ENCODE data around the gene KLHL29. TPM values are rescaled to one million over a fixed set of nuclear protein-coding genes. Genes with fewer than 3 reads are reported as not detected.

KLHL29 gene
- total RNA-seq, 1 experiment from 2014 or later, result 12.2 TPM

DNA sequence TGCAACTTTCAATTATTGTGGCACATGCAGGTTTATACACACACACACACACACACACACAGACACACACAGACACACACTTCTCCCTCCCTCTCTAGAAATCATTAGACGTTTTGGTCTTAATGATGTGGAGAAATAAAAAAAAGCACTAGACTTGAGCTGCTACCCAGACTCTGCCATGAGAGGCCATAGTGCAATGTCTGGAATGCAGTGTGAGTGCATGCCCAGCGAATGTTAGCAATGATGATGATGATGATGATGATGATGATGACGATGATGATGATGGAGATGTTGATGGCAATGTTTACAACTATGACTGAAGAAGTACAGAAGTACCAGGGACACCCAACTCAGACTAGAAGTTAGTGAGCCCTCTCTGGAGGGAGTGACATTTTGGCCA lies 23.8 kb upstream of the KLHL29 start:
- intact Hi-C loops (cut with micrococcal nuclease; ENCODE audit: unreplicated experiment), result no loop called here
- no peaks in the 10 kb centered on the region for H3K27me3 ChIP-seq (replicated peaks; ENCODE audit: insufficient read depth, low read depth, low read length, poor library complexity)
- no peaks in the 10 kb centered on the region for H3K36me3 ChIP-seq (ENCODE audit: insufficient read depth, low read length, poor library complexity, severe bottlenecking)
- no peaks in the 10 kb centered on the region for H3K9me3 ChIP-seq (ENCODE audit: low read depth, low read length, poor library complexity, severe bottlenecking)
- no peak overlapping the region for H3K4me3 ChIP-seq (ENCODE audit: low read depth, low read length, poor library complexity, severe bottlenecking)
- no peaks in the 10 kb centered on the region for H3K4me1 ChIP-seq (ENCODE audit: insufficient read depth, low read length, poor library complexity, severe bottlenecking)
- BruUV-seq (replicated peaks), result no TSS peak
- ChIA-PET POLR2A (ENCODE audit: low non-redundant PET) (no interaction called here), CTCF (no interaction called here)
- DNase-seq (ENCODE audit: low spot score), result no peak
- no peak overlapping the region for H3K27ac ChIP-seq (ENCODE audit: low read depth, low read length, poor library complexity, severe bottlenecking)
- TF ChIP-seq EZH2 (IDR thresholded peaks at IDR 0.05; ENCODE audit: borderline replicate concordance, low read depth, low read length, poor library complexity, severe bottlenecking), result no peak
- TF ChIP-seq, protein P1, sequence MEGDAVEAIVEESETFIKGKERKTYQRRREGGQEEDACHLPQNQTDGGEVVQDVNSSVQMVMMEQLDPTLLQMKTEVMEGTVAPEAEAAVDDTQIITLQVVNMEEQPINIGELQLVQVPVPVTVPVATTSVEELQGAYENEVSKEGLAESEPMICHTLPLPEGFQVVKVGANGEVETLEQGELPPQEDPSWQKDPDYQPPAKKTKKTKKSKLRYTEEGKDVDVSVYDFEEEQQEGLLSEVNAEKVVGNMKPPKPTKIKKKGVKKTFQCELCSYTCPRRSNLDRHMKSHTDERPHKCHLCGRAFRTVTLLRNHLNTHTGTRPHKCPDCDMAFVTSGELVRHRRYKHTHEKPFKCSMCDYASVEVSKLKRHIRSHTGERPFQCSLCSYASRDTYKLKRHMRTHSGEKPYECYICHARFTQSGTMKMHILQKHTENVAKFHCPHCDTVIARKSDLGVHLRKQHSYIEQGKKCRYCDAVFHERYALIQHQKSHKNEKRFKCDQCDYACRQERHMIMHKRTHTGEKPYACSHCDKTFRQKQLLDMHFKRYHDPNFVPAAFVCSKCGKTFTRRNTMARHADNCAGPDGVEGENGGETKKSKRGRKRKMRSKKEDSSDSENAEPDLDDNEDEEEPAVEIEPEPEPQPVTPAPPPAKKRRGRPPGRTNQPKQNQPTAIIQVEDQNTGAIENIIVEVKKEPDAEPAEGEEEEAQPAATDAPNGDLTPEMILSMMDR (conservative IDR thresholded peaks at IDR 0.05; ENCODE audit: low read depth, low read length), result no peak

GRCh38 chr2:23363268-23363667 lies 21.7 kb upstream of the KLHL29 start:
- no peaks in the 10 kb centered on the region for H3K9me3 ChIP-seq (ENCODE audit: low read depth, low read length, poor library complexity, severe bottlenecking)
- TF ChIP-seq, protein P1 (conservative IDR thresholded peaks at IDR 0.05; ENCODE audit: low read depth, low read length), result no peak
- no peak for TF ChIP-seq EZH2 (IDR thresholded peaks at IDR 0.05; ENCODE audit: borderline replicate concordance, low read depth, low read length, poor library complexity, severe bottlenecking)
- no peaks in the 10 kb centered on the region for H3K4me1 ChIP-seq (ENCODE audit: insufficient read depth, low read length, poor library complexity, severe bottlenecking)
- no TSS peak for BruUV-seq (replicated peaks)
- no peak for DNase-seq (ENCODE audit: low spot score)
- ChIA-PET CTCF (no interaction called here), POLR2A (ENCODE audit: low non-redundant PET) (no interaction called here)
- H3K27me3 ChIP-seq (replicated peaks; ENCODE audit: insufficient read depth, low read depth, low read length, poor library complexity), result no peaks in the 10 kb centered on the region
- intact Hi-C loops (cut with micrococcal nuclease; ENCODE audit: unreplicated experiment), result no loop called here
- H3K36me3 ChIP-seq (ENCODE audit: insufficient read depth, low read length, poor library complexity, severe bottlenecking), result no peaks in the 10 kb centered on the region
- no peak overlapping the region for H3K4me3 ChIP-seq (ENCODE audit: low read depth, low read length, poor library complexity, severe bottlenecking)
- no peak overlapping the region for H3K27ac ChIP-seq (ENCODE audit: low read depth, low read length, poor library complexity, severe bottlenecking)

- H3K27me3 ChIP-seq (replicated peaks; ENCODE audit: insufficient read depth, low read depth, low read length, poor library complexity), result no peaks in the 10 kb centered on the region
- POLR2A ChIA-PET (ENCODE audit: low non-redundant PET), result no interaction called here
- peak; percentile 49 for DNase-seq (ENCODE audit: low spot score)
- TF ChIP-seq, protein P1 (conservative IDR thresholded peaks at IDR 0.05; ENCODE audit: low read depth, low read length), result no peak
- TF ChIP-seq EZH2 (IDR thresholded peaks at IDR 0.05; ENCODE audit: borderline replicate concordance, low read depth, low read length, poor library complexity, severe bottlenecking), result no peak
- intact Hi-C loops (cut with micrococcal nuclease; ENCODE audit: unreplicated experiment), result no loop called here
- CTCF ChIA-PET, result no interaction called here
- H3K4me3 ChIP-seq (ENCODE audit: low read depth, low read length, poor library complexity, severe bottlenecking), result no peak overlapping the region
- no peak overlapping the region for H3K27ac ChIP-seq (ENCODE audit: low read depth, low read length, poor library complexity, severe bottlenecking)
- BruUV-seq (replicated peaks), result no TSS peak
- H3K9me3 ChIP-seq (ENCODE audit: low read depth, low read length, poor library complexity, severe bottlenecking), result no peaks in the 10 kb centered on the region
- no peaks in the 10 kb centered on the region for H3K4me1 ChIP-seq (ENCODE audit: insufficient read depth, low read length, poor library complexity, severe bottlenecking)
- H3K36me3 ChIP-seq (ENCODE audit: insufficient read depth, low read length, poor library complexity, severe bottlenecking), result no peaks in the 10 kb centered on the region
Measured at GRCh38 chr2:23363831-23364230, 21.1 kb upstream of the KLHL29 start.
